GM18519 (cell line): ENCODE data around the gene AMIGO3.
"Not testable (repeated sequence)": the region's sequence is repeated elsewhere in the genome, so short reads cannot be mapped to it uniquely, and the experiment has no call there.

Experiments
- ATAC-seq: cut with Tn5 transposase; IDR thresholded peaks from one replicate; pipeline ENCODE4 v1.9.1; 2021; ENCODE audit warnings: mild to moderate bottlenecking, moderate library complexity; ENCODE audit not compliant: unreplicated experiment, low FRiP score

AMIGO3 gene

GRCh38 chr3:49719214-49719884 is at the start of gene AMIGO3:
Gene AMIGO3 (minus strand): TSS chr3:49719684. CDS start chr3:49719465, 219 bp downstream.
- no peak for ATAC-seq

GRCh38 chr3:49763981-49764380 is 44.5 kb upstream of the AMIGO3 start:
- ATAC-seq, result no peak

GRCh38 chr3:49761661-49762060 is 42.2 kb upstream of the AMIGO3 start:
- no peak for ATAC-seq

GRCh38 chr3:49759226-49759625 is 39.7 kb upstream of the AMIGO3 start:
- no peak for ATAC-seq

- ATAC-seq, result no peak
Observed at GRCh38 chr3:49757197-49757596, 37.7 kb upstream of the AMIGO3 start.

GRCh38 chr3:49756036-49756435 is 36.6 kb upstream of the AMIGO3 start:
- no peak for ATAC-seq

- ATAC-seq, result no peak
Observed at GRCh38 chr3:49754536-49754935, 35.1 kb upstream of the AMIGO3 start.

GRCh38 chr3:49751501-49751900 is 32.0 kb upstream of the AMIGO3 start:
- ATAC-seq, result no peak

GRCh38 chr3:49750056-49750455 is 30.6 kb upstream of the AMIGO3 start:
- no peak for ATAC-seq

GRCh38 chr3:49748874-49749273 is 29.4 kb upstream of the AMIGO3 start:
- ATAC-seq, result not testable (repeated sequence)

- no peak for ATAC-seq
Observed at GRCh38 chr3:49747792-49748480, 28.5 kb upstream of the AMIGO3 start.

- no peak for ATAC-seq
Observed at GRCh38 chr3:49745986-49746385, 26.5 kb upstream of the AMIGO3 start.

- no peak for ATAC-seq
Observed at GRCh38 chr3:49740427-49740826, 20.9 kb upstream of the AMIGO3 start.

- no peak for ATAC-seq
Observed at GRCh38 chr3:49738067-49738713, 18.7 kb upstream of the AMIGO3 start.

GRCh38 chr3:49734752-49735151 is 15.3 kb upstream of the AMIGO3 start:
- no peak for ATAC-seq

- ATAC-seq, result no peak
Observed at GRCh38 chr3:49733551-49733950, 14.1 kb upstream of the AMIGO3 start.

- no peak for ATAC-seq
Observed at GRCh38 chr3:49732597-49732996, 13.1 kb upstream of the AMIGO3 start.

GRCh38 chr3:49729966-49730609 is 10.6 kb upstream of the AMIGO3 start:
- no peak for ATAC-seq

- ATAC-seq, result no peak
Observed at GRCh38 chr3:49727924-49728361, 8.5 kb upstream of the AMIGO3 start.

- no peak for ATAC-seq
Observed at GRCh38 chr3:49727154-49727923, 7.9 kb upstream of the AMIGO3 start.
